HG03280 (cell line): ENCODE results near the gene HELZ2.

Experiments used
- ATAC-seq: cut with Tn5 transposase; IDR thresholded peaks from one replicate; pipeline ENCODE4 v1.9.1; 2021; ENCODE audit warnings: mild to moderate bottlenecking, moderate library complexity; ENCODE audit not compliant: unreplicated experiment

Gene HELZ2

DNA sequence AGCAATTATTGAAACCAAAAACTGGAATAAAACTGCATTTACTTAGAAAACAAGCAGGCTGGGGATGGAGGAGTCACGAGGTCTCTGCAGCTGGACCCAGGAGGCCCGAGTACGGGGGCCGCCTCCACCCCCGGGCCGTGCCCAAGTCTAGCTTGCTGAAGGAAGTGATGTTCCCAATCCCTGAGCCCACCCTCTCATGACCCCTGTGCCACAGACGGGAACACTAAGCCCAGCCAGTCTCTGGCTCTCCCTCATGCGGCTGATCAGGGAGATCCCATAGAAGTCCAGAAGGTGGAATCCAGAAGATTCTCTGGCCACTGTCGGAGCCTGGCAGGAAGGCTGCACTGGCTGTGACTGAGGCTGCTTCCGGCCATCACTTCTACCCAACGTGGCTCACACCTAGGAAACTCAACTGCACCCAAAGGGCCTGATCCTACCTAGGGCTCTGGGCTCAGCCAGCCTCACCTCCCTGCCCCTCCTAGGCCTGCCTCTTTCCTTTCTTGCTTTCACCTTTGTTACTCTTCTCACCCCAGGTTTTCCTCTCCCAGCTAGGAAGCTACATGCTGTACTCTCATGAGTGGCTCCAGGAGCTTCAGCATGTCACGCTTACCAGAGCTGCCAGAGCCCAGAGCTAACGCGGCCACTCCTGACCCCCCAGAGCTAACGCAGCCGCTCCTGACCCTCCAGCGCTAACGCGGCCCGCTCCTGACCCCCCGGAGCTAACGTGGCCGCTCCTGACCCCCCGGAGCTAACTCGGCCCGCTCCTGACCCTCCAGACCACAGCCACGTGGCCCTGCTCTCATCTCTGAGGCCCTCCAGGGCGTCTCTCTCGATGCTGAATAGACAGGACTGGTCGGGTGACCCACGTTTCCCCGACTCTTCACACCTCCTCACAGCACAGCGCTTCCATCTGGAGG, 24.7 kb upstream of the HELZ2 start:
- ATAC-seq: no peak

GRCh38 chr20:63597651-63598478, 23.8 kb upstream of the HELZ2 start:
- ATAC-seq: no peak

- ATAC-seq: no peak
Measured at GRCh38 chr20:63596423-63596822, 22.4 kb upstream of the HELZ2 start.

DNA sequence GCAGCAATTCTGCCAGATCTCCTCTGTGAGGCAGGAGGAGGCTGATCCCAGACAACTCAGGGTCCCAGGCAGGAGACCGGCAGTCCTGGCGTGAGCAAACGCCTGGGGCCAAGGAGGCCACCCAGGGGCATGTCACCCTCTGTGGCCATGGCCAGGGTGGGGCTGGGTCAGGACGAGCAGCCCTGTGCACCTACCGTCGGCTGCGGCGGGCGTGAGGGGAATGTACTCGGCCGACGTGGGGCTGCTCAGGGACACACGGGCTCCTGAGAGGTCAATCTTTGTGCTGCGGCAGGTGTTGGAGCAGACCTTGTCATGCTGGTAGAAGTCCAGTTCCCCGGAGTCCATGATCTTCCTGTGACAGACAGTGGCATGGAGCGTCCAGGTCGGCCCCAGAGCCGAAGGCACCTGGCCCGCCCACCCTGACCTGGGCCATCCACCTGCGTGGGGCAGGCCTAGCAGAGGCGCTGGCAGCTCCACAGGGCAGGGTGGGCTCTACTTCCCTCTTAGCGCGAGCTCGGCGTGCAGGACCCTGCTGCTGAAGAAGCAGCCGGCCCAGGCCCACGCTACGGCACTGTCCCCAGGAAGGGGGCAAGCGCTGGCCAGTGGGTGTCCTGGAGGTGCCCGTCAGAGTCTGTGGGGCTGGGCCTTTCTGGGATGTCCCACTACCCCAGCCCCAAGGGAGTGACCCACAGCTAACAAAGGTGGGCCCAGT, 21.5 kb upstream of the HELZ2 start:
- no peak for ATAC-seq

GRCh38 chr20:63594043-63594561, 20.1 kb upstream of the HELZ2 start:
- ATAC-seq: no peak

GRCh38 chr20:63592661-63593060, 18.6 kb upstream of the HELZ2 start:
- no peak for ATAC-seq

- ATAC-seq: no peak
Measured at GRCh38 chr20:63591786-63592355, 17.8 kb upstream of the HELZ2 start.

- ATAC-seq: no peak
Measured at GRCh38 chr20:63591147-63591533, 17.1 kb upstream of the HELZ2 start.

DNA sequence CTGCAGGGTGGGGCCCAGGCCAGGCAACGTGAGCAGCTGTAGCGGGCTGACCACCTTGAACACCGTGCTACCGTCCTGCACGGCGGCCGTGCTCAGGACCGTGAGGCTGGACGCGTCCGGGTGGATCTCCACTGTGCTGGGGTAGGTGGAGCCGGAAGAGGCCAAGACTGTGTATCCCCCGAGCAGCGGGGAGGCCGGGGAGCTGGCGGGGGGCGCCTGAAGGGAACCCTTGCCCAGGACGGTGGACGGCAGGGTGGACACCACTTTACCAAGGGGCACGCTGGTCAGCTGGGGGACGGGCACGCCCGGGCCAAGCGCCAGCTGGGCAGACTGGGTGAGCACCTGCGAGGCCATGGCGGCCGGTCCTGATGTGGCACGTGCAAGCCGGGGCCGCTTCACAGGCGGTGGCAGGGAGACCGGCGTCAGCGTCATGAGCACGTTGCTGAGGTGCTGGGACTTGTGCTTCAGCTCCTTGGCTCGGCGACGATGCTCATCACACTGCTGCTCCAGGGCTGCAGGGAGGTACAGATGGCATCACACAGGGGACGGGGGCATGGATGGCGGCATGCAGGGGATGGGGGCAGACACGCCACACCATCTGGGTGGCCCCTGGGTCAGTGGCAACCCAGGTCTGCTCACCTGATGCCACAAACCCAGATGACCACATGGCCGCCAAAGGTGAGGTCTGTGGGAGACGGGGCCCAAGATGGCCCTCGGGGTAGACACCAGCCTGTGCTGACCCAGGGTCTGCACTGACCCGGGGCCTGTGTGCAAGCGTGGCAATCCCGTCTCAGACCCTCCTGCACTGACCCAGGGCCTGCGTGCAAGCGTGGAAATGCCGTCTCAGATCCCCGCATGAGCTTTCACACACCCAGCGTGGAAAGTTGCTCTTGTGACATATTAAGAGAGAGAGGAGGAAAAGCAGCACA, 16.4 kb upstream of the HELZ2 start:
- no peak for ATAC-seq

- no peak for ATAC-seq
Measured at GRCh38 chr20:63589261-63590217, 15.5 kb upstream of the HELZ2 start.

- no peak for ATAC-seq
Measured at GRCh38 chr20:63588641-63589041, 14.6 kb upstream of the HELZ2 start.

GRCh38 chr20:63587776-63588591, 13.9 kb upstream of the HELZ2 start:
- no peak for ATAC-seq

DNA sequence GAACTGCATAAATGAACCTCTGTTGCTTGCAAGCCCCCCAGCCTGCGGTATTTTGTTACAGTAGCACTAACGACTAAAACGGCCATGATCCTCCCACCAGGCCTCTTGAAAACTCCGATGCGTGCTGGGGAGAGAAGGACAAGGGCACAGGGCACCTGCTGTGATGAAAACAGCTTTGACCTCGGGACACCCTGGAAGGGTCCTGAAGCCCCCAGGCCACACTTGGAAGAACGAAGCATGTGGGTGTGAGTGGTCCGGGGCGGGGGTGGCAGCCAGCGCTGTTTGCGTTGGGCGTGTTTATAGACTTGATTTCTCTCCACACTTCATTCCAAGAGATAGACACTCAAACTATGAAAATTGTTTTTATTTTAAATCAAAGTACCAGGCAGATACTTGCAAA, 13.2 kb upstream of the HELZ2 start:
- no peak for ATAC-seq

GRCh38 chr20:63586797-63587196, 12.8 kb upstream of the HELZ2 start:
- ATAC-seq: no peak

DNA sequence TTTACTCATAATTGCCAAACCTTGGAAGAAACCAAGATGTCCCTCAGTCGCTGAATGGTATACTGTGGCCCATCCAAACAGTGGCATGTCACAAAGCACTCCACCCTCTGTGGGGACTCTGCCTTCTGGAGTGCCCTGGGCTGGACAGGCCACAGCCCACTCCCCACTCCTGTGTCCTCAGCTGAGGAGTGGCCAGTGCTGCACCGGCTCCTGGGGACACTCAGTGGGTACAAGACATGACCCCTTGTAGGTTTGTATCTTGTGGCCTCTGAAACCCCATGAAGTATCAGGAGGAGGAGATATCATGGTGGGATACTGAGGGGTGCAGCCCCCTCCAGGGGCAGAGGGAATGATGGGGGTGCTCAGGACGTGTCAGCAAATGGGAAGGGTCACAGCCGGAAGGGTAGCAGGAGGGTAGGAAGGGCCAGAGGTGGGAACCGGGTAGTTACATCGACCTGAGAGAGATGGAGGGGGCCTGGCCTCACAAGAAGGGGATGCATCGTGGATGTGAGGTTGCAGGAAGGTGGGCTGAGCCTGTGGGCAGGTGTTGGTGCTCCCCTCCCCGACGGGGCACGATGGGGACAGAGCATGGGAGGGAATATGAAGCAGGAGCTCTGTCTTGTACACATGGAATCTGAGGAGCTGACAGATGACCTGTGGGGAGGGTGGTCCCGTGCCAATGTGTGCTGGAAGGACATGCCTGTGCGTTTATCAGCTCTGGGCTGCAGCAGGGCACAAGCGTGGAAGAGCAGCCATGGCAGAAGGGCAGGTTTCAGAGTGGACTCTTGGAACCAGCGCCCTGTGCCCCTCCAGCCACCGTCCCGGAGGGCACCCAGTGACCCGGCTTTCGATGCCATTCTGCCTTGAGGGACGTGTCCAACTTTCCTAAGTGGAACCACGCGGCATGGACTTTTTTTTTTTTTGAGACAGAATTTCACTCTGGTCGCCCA, 11.9 kb upstream of the HELZ2 start:
- ATAC-seq: no peak

GRCh38 chr20:63582382-63583063, 8.5 kb upstream of the HELZ2 start:
- ATAC-seq: no peak
